IPS-15b (cell line): ENCODE measurements around the gene LUM.
"Not testable (repeated sequence)": the region's sequence is repeated elsewhere in the genome, so short reads cannot be mapped to it uniquely, and the experiment has no call there.

Experiments used
- H3K27me3 ChIP-seq: one replicate; pipeline ENCODE4 v1.6.1; 2013; ENCODE audit warnings: low read length; ENCODE audit not compliant: control insufficient read depth, insufficient read depth
- H3K36me3 ChIP-seq: one replicate; pipeline ENCODE4 v1.6.1; 2013; ENCODE audit warnings: low read length; ENCODE audit not compliant: control insufficient read depth, insufficient read depth
- H3K4me1 ChIP-seq: one replicate; pipeline ENCODE4 v1.6.1; 2013; ENCODE audit warnings: mild to moderate bottlenecking, low read length; ENCODE audit not compliant: control insufficient read depth, insufficient read depth
- H3K4me3 ChIP-seq: one replicate; pipeline ENCODE4 v1.5.1; 2013; ENCODE audit warnings: low read depth, low read length
- H3K9ac ChIP-seq: one replicate; pipeline ENCODE4 v1.6.1; 2013; ENCODE audit warnings: low read depth, mild to moderate bottlenecking, low read length
- H3K9me3 ChIP-seq: one replicate; pipeline ENCODE4 v1.6.1; 2013; ENCODE audit warnings: mild to moderate bottlenecking, low read length; ENCODE audit not compliant: control insufficient read depth, insufficient read depth

The LUM gene

DNA sequence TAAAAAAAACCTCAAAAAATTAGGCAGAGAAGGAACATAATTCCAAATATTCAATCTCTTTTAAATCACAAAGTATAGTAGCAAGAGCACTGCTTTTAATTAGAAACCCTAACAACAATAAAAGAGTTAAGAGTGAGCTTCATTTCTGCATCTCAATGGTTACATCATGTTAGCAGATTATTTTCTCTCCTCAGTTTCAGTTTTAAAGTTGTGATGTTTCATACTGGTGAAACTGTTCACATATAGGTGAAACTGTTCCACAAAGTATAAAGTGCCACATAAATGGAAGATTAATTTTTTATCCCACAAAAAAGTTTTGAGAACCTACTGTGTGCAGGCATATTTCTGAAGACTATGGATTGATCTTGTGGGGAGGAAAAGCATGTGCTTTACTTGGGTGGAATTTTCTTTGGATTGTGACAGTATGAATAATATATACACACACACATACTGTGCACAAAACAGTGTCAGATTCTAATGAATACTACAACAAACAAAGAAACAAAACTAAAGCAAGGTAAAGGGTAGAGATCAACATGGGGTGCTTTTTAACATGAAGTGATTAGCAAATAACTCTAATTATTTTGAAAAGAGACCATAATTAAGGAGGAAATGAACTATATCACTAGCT, 17.1 kb downstream of the LUM start:
- no peaks in the 10 kb centered on the region for H3K4me1 ChIP-seq
- no peaks in the 10 kb centered on the region for H3K36me3 ChIP-seq
- no peaks in the 10 kb centered on the region for H3K27me3 ChIP-seq
- no peak overlapping the region for H3K4me3 ChIP-seq
- H3K9me3 ChIP-seq = no peaks in the 10 kb centered on the region
- H3K9ac ChIP-seq = no peak overlapping the region

DNA sequence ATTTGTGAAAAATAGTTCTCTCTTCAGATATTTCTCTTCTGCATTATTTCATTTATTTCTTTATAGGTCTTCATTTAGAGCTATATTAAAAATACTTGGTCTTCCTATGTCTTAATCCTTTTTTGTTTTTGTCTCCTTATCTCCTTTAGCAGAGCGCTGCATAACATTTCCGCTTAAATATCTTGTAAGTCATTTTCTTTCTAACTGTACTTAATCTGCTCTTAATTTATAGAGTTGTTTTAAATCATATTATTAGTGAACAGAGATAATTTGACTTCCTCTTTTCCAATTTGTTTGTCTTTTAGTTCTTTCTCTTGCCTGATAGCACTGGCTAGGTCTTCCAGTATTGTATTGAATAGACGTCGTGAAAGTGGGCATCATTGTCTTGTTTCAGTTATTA, 18.0 kb downstream of the LUM start:
- no peak overlapping the region for H3K4me3 ChIP-seq
- H3K36me3 ChIP-seq = no peaks in the 10 kb centered on the region
- no peaks in the 10 kb centered on the region for H3K27me3 ChIP-seq
- no peaks in the 10 kb centered on the region for H3K4me1 ChIP-seq
- no peaks in the 10 kb centered on the region for H3K9me3 ChIP-seq
- no peak overlapping the region for H3K9ac ChIP-seq

DNA sequence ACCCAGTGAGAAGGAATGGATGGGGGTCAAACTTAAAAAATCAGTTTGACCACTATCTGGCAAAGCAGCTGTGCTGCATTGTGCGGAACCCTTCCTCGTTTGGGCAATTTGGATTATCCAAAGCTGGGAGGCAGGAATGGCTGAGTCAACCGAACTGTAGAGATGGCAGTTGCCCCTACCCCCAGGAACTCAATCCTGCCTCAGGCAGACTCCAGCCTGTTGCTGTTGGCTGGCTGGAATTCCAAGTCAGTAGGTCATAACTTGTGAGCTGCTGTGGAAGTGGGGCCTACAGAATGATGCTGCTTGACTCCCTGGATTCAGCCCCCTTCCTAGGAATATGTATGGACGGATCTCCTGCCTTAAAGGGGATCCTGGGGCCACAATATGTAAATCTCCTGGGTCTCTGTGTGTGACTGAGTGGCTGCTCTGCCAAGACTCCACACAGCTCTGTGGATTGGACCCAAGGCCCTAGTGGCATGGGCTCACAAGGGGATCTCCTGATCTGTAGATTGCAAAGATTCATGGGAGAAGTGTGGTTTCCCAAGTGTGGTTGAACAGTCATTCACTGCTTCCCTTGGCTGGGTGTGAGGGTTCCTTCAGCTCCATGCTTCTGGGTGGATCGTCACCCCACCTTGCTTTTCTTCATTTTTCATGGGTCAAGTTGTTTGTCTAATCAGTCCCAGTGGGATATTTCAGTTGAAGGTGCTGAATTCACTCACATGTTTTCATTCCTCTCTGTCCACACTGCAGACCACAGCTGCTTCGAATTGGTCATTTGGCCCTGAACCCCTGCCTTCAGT, 19.2 kb downstream of the LUM start:
- no peaks in the 10 kb centered on the region for H3K9me3 ChIP-seq
- no peaks in the 10 kb centered on the region for H3K36me3 ChIP-seq
- no peak overlapping the region for H3K4me3 ChIP-seq
- no peaks in the 10 kb centered on the region for H3K27me3 ChIP-seq
- no peaks in the 10 kb centered on the region for H3K4me1 ChIP-seq
- no peak overlapping the region for H3K9ac ChIP-seq

GRCh38 chr12:91089953-91090352, 21.3 kb downstream of the LUM start:
- H3K27me3 ChIP-seq, H3K9me3 ChIP-seq, H3K4me3 ChIP-seq, H3K9ac ChIP-seq, H3K4me1 ChIP-seq, H3K36me3 ChIP-seq: not testable (repeated sequence)

DNA sequence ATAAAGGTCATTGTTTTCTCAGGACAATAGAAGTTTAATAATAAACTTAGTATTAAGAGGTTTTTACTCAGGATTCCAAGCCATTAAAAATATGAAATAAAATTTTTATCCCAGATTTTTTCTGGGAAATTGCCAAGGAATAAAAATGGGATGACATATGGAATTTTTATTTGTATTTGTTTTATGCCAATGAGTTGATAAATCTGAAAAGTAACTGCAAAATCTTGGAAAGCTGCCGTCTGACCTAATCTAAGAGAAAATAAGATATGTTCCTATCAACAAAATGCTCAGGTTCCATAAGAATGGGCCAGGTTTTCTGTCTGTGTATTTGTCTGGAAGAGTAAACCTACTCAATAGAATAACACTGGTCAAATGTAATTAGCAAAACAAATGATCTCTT, 31.3 kb downstream of the LUM start:
- Histone ChIP-seq H3K4me3 (no peak overlapping the region), H3K4me1 (no peaks in the 10 kb centered on the region), H3K9ac (no peak overlapping the region), H3K9me3 (no peaks in the 10 kb centered on the region), H3K36me3 (no peaks in the 10 kb centered on the region), H3K27me3 (no peaks in the 10 kb centered on the region)

- Histone ChIP-seq H3K27me3 (no peaks in the 10 kb centered on the region), H3K4me3 (no peak overlapping the region), H3K9ac (no peak overlapping the region), H3K4me1 (no peaks in the 10 kb centered on the region), H3K9me3 (no peaks in the 10 kb centered on the region), H3K36me3 (no peaks in the 10 kb centered on the region)
These were observed 32.8 kb downstream of the LUM start for GRCh38 chr12:91078501-91078900.

GRCh38 chr12:91077228-91077954, 33.9 kb downstream of the LUM start:
- Histone ChIP-seq H3K27me3 (no peaks in the 10 kb centered on the region), H3K9ac (no peak overlapping the region), H3K4me1 (no peaks in the 10 kb centered on the region), H3K36me3 (no peaks in the 10 kb centered on the region), H3K4me3 (no peak overlapping the region), H3K9me3 (no peaks in the 10 kb centered on the region)

GRCh38 chr12:91074851-91075250, 36.4 kb downstream of the LUM start:
- no peaks in the 10 kb centered on the region for H3K36me3 ChIP-seq
- H3K9ac ChIP-seq = no peak overlapping the region
- H3K4me3 ChIP-seq = no peak overlapping the region
- no peaks in the 10 kb centered on the region for H3K9me3 ChIP-seq
- no peaks in the 10 kb centered on the region for H3K4me1 ChIP-seq
- H3K27me3 ChIP-seq = no peaks in the 10 kb centered on the region

- no peaks in the 10 kb centered on the region for H3K36me3 ChIP-seq
- no peaks in the 10 kb centered on the region for H3K4me1 ChIP-seq
- H3K27me3 ChIP-seq = no peaks in the 10 kb centered on the region
- no peaks in the 10 kb centered on the region for H3K9me3 ChIP-seq
- no peak overlapping the region for H3K4me3 ChIP-seq
- H3K9ac ChIP-seq = no peak overlapping the region
These were observed 37.1 kb downstream of the LUM start for GRCh38 chr12:91074154-91074709.

DNA sequence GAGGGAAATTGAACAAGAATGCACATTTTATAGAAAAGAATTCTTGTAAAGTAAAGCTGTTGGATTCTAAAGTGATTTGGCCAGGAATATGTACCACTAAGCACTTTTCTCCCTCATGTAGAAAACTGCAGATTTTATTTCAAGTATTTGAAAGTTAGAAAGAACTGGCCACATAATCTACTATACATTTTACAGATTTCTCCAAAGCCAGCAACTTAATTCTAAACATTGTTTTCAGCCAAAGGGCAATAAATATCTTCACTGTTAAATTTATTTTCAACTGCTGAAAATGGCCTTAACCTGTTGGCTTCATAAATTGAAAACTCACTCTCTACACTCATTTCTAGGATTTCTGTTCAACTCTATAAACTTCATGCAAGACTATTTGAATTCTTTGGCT, 37.9 kb downstream of the LUM start:
- Histone ChIP-seq H3K9ac (no peak overlapping the region), H3K4me1 (no peaks in the 10 kb centered on the region)

DNA sequence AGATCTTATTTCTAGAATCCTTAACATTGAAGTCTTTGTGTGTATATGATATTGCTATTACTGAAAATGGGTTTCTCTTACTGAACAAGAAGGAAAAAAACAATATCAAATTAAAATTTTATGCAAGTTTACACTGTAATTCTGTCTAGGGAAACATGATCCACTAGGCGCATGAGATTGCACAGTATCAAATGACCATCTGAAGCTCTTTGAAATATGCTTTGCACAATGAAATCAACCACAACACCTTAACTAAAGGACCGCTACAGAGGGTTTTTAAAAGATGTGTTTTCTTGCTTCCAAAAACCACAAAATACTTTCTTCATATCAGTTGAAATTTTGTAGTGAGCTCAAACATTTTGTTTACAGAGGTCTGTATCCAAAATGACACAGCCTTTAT, 38.4 kb downstream of the LUM start:
- Histone ChIP-seq H3K9me3 (no peaks in the 10 kb centered on the region), H3K27me3 (no peaks in the 10 kb centered on the region), H3K36me3 (no peaks in the 10 kb centered on the region), H3K4me3 (no peak overlapping the region), H3K4me1 (no peaks in the 10 kb centered on the region), H3K9ac (no peak overlapping the region)

More for the DNA sequence above, 37.9 kb downstream of the LUM start:
- Histone ChIP-seq H3K36me3 (no peaks in the 10 kb centered on the region), H3K27me3 (no peaks in the 10 kb centered on the region), H3K4me3 (no peak overlapping the region), H3K9me3 (no peaks in the 10 kb centered on the region)
